Karpas-422 (cell line): ENCODE results near the gene GAB2. TPM values are rescaled to one million over a fixed set of nuclear protein-coding genes. Genes with fewer than 3 reads are reported as not detected.

Source experiments
- DNase-seq: peaks from one replicate; pipeline ENCODE4 v3.0.0-alpha.2; 2015
- H2AFZ ChIP-seq: fragments of 200-600 bp; sonication (generic); 2 replicates; pipeline ENCODE4 v1.6.1; 2014; ENCODE audit warnings: antibody characterized with exemption, low read length, mixed read lengths
- H3K27ac ChIP-seq: fragments of 200-600 bp; sonication (generic); 2 replicates; pipeline ENCODE4 v1.5.1; 2014; ENCODE audit warnings: mild to moderate bottlenecking, low read length, moderate library complexity
- H3K27me3 ChIP-seq: fragments of 200-600 bp; sonication (generic); 2 replicates; pipeline ENCODE4 v1.6.1; 2014; ENCODE audit warnings: low read length, mixed read lengths
- H3K36me3 ChIP-seq: fragments of 200-600 bp; sonication (generic); 2 replicates; pipeline ENCODE4 v1.6.1; 2014; ENCODE audit warnings: low read length, mixed read lengths; ENCODE audit not compliant: insufficient read depth
- H3K4me1 ChIP-seq: fragments of 200-600 bp; sonication (generic); 2 replicates; pipeline ENCODE4 v1.6.1; 2014; ENCODE audit warnings: mild to moderate bottlenecking, low read length, mixed read lengths
- H3K4me2 ChIP-seq: fragments of 200-600 bp; sonication (generic); 2 replicates; pipeline ENCODE4 v1.6.1; 2014; ENCODE audit warnings: low read length, low read depth, mild to moderate bottlenecking; ENCODE audit not compliant: poor library complexity, severe bottlenecking
- H3K4me3 ChIP-seq: fragments of 200-600 bp; sonication (generic); 2 replicates; pipeline ENCODE4 v1.5.1; 2014; ENCODE audit warnings: mild to moderate bottlenecking, antibody characterized with exemption, low read length, mixed read lengths
- H3K79me2 ChIP-seq: fragments of 200-600 bp; sonication (generic); 2 replicates; pipeline ENCODE4 v1.6.1; 2014; ENCODE audit warnings: mild to moderate bottlenecking, low read length, mixed read lengths
- H3K9ac ChIP-seq: fragments of 200-600 bp; sonication (generic); 2 replicates; pipeline ENCODE4 v1.6.0; 2014; ENCODE audit warnings: low read length
- H3K9me2 ChIP-seq: fragments of 200-600 bp; sonication (generic), shearing (Covaris generic); replicated peaks from 2 replicates; pipeline ENCODE4 v1.6.0; 2014; ENCODE audit warnings: mild to moderate bottlenecking, low read length, moderate library complexity; ENCODE audit not compliant: insufficient read depth
- H3K9me3 ChIP-seq: fragments of 300-700, 200-600 bp; sonication (generic); 2 replicates; pipeline ENCODE4 v1.6.1; 2014; ENCODE audit warnings: low read length, mixed read lengths
- H4K20me1 ChIP-seq: fragments of 200-600 bp; sonication (generic); 2 replicates; pipeline ENCODE4 v1.6.1; 2014; ENCODE audit warnings: mild to moderate bottlenecking, antibody characterized with exemption, low read length, low read depth; ENCODE audit not compliant: insufficient read depth
- total RNA-seq: library from RNA; depleted of rRNA; stranded (reverse); fragments of >200 nt; shearing (Covaris generic); gene quantifications from 2 replicates; pipeline ENCODE4 v1.2.3, GENCODE V29; 2014; ENCODE audit warnings: low replicate concordance

Gene GAB2
- total RNA-seq, 1 experiment from 2014 or later = 2.7 TPM

GRCh38 chr11:78377625-78378418 lies 39.8 kb downstream of the GAB2 start:
- 0 out of 2 replicates have a peak, but pooled peaks cover 4% of the 10 kb centered on the region for H3K36me3 ChIP-seq
- H3K27ac ChIP-seq = no peak overlapping the region
- DNase-seq = no peak
- H3K4me3 ChIP-seq = no peak overlapping the region
- H3K4me1 ChIP-seq = peaks cover 11% of the 10 kb centered on the region
- H3K4me2 ChIP-seq = no peak overlapping the region
- no peaks in the 10 kb centered on the region for H3K9me3 ChIP-seq
- H3K9ac ChIP-seq = no peak overlapping the region
- no peaks in the 10 kb centered on the region for H3K9me2 ChIP-seq
- no peaks in the 10 kb centered on the region for H4K20me1 ChIP-seq
- H3K79me2 ChIP-seq = no peaks in the 10 kb centered on the region
- no peak overlapping the region for H2AFZ ChIP-seq
- H3K27me3 ChIP-seq = peaks cover 4% of the 10 kb centered on the region; the same call in 1 of the 2 replicates

- Histone ChIP-seq H3K4me1 (peaks cover 18% of the 10 kb centered on the region), H3K27ac (no peak overlapping the region), H3K4me3 (no peak overlapping the region), H3K9ac (no peak overlapping the region), H3K27me3 (peaks cover 4% of the 10 kb centered on the region; the same call in 1 of the 2 replicates), H3K4me2 (no peak overlapping the region), H4K20me1 (no peaks in the 10 kb centered on the region), H3K9me3 (no peaks in the 10 kb centered on the region), H3K79me2 (no peaks in the 10 kb centered on the region), H2AFZ (no peak overlapping the region), H3K36me3 (0 out of 2 replicates have a peak, but pooled peaks cover 4% of the 10 kb centered on the region), H3K9me2 (no peaks in the 10 kb centered on the region)
- DNase-seq = no peak
Observed at GRCh38 chr11:78376858-78377257, 40.8 kb downstream of the GAB2 start.

GRCh38 chr11:78374917-78375316 lies 42.7 kb downstream of the GAB2 start:
- H3K4me1 ChIP-seq = peaks cover 35% of the 10 kb centered on the region
- H3K4me3 ChIP-seq = no peak overlapping the region
- peaks cover 4% of the 10 kb centered on the region; the same call in 1 of the 2 replicates for H3K27me3 ChIP-seq
- DNase-seq = no peak
- H3K9me3 ChIP-seq = no peaks in the 10 kb centered on the region
- no peak overlapping the region for H3K9ac ChIP-seq
- H3K9me2 ChIP-seq = no peaks in the 10 kb centered on the region
- H3K4me2 ChIP-seq = no peak overlapping the region
- H3K36me3 ChIP-seq = 0 out of 2 replicates have a peak, but pooled peaks cover 4% of the 10 kb centered on the region
- no peak overlapping the region for H2AFZ ChIP-seq
- H3K79me2 ChIP-seq = no peaks in the 10 kb centered on the region
- H3K27ac ChIP-seq = no peak overlapping the region
- H4K20me1 ChIP-seq = peaks cover 4% of the 10 kb centered on the region; the same call in 1 of the 2 replicates

- H3K36me3 ChIP-seq = 0 out of 2 replicates have a peak, but pooled peaks cover 4% of the 10 kb centered on the region
- no peaks in the 10 kb centered on the region for H3K79me2 ChIP-seq
Observed at GRCh38 chr11:78373689-78374088, 43.9 kb downstream of the GAB2 start.

GRCh38 chr11:78372114-78372768 lies 45.4 kb downstream of the GAB2 start:
- Histone ChIP-seq H3K27me3 (peaks cover 3% of the 10 kb centered on the region; the same call in 1 of the 2 replicates), H3K27ac (no peak overlapping the region), H4K20me1 (peaks cover 4% of the 10 kb centered on the region; the same call in 1 of the 2 replicates), H3K79me2 (no peaks in the 10 kb centered on the region), H3K9me2 (no peaks in the 10 kb centered on the region), H3K4me2 (peak overlapping the region; percentile 44), H3K4me3 (no peak overlapping the region), H3K36me3 (0 out of 2 replicates have a peak, but pooled peaks cover 2% of the 10 kb centered on the region), H3K4me1 (peaks cover 23% of the 10 kb centered on the region), H3K9me3 (no peaks in the 10 kb centered on the region), H2AFZ (no peak overlapping the region), H3K9ac (no peak overlapping the region)
- no peak for DNase-seq

More at GRCh38 chr11:78373689-78374088, 43.9 kb downstream of the GAB2 start:
- Histone ChIP-seq H3K4me2 (no peak overlapping the region), H3K4me3 (no peak overlapping the region), H3K27ac (no peak overlapping the region), H3K9me3 (no peaks in the 10 kb centered on the region), H3K9ac (no peak overlapping the region), H3K4me1 (peaks cover 23% of the 10 kb centered on the region), H3K27me3 (peaks cover 4% of the 10 kb centered on the region; the same call in 1 of the 2 replicates), H3K9me2 (no peaks in the 10 kb centered on the region), H2AFZ (no peak overlapping the region), H4K20me1 (peaks cover 4% of the 10 kb centered on the region; the same call in 1 of the 2 replicates)
- no peak for DNase-seq

- H3K9me3 ChIP-seq = no peaks in the 10 kb centered on the region
- H3K27ac ChIP-seq = no peak overlapping the region
- H3K9ac ChIP-seq = no peak overlapping the region
- no peaks in the 10 kb centered on the region for H3K27me3 ChIP-seq
- no peaks in the 10 kb centered on the region for H3K9me2 ChIP-seq
- no peak overlapping the region for H3K4me3 ChIP-seq
- peak overlapping the region; percentile 44 for H3K4me2 ChIP-seq
- H3K4me1 ChIP-seq = peaks cover 23% of the 10 kb centered on the region
- peak; percentile 84 for DNase-seq
- peaks cover 4% of the 10 kb centered on the region; the same call in 1 of the 2 replicates for H4K20me1 ChIP-seq
- no peaks in the 10 kb centered on the region for H3K79me2 ChIP-seq
- H3K36me3 ChIP-seq = no peaks in the 10 kb centered on the region
- H2AFZ ChIP-seq = no peak overlapping the region
Observed at GRCh38 chr11:78371221-78371891, 46.3 kb downstream of the GAB2 start.

- Histone ChIP-seq H3K4me3 (no peak overlapping the region), H3K9me2 (no peaks in the 10 kb centered on the region), H3K4me2 (peak overlapping the region; percentile 44), H4K20me1 (peaks cover 4% of the 10 kb centered on the region; the same call in 1 of the 2 replicates), H3K36me3 (no peaks in the 10 kb centered on the region), H2AFZ (no peak overlapping the region), H3K4me1 (peaks cover 23% of the 10 kb centered on the region), H3K9ac (no peak overlapping the region), H3K27me3 (no peaks in the 10 kb centered on the region), H3K27ac (no peak overlapping the region), H3K79me2 (no peaks in the 10 kb centered on the region), H3K9me3 (no peaks in the 10 kb centered on the region)
- no peak for DNase-seq
Observed at GRCh38 chr11:78370406-78371172, 47.0 kb downstream of the GAB2 start.
